GM19468 (cell line): Measurements from ENCODE around the gene TLK1.
"Not testable (repeated sequence)": the region's sequence is repeated elsewhere in the genome, so short reads cannot be mapped to it uniquely, and the experiment has no call there.

ENCODE experiments used
- ATAC-seq: cut with Tn5 transposase; IDR thresholded peaks from one replicate; pipeline ENCODE4 v1.9.1; 2021; ENCODE audit warnings: mild to moderate bottlenecking, moderate library complexity, moderate number of reproducible peaks; ENCODE audit not compliant: unreplicated experiment; ENCODE audit errors: extremely low read depth

The TLK1 gene

DNA sequence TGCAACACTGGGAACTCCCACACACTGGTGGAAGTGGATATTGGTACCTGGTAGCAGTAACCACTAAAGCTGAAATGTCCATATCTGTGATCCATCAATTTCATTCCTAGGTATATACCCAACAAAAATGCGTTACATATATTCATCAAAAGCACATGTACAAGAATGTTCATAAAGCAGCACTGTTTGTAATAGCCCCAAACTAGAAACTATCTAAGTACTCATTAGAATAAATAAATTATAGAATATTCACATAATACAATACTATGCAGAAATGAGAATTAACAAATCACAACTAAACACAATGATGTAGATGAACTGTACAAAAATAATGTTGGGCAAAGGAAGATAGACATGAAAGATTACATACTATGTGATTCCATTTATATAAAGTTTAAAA lies 11.1 kb upstream of the TLK1 start:
- ATAC-seq, result no peak

DNA sequence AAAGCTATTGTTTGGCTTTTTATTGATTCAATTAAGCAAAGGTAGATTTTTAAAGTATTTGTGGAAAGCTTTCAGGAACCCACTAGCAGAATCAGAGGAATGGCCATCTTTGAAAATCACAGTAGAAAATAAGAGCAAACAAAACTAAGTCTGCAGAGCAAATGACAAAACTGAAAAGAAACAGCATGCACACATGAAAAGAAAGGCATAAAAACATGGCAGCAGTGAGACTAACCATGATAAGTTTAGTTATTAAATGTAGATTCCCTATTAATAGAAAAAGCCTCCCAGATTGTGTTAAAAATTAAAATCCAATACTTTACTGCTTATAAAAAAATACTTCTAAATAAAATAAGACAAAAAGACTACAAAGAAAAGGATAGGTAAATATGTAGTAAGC lies 9.1 kb upstream of the TLK1 start:
- no peak for ATAC-seq

- no peak for ATAC-seq
Measured at GRCh38 chr2:171169333-171169732, 8.6 kb upstream of the TLK1 start.

DNA sequence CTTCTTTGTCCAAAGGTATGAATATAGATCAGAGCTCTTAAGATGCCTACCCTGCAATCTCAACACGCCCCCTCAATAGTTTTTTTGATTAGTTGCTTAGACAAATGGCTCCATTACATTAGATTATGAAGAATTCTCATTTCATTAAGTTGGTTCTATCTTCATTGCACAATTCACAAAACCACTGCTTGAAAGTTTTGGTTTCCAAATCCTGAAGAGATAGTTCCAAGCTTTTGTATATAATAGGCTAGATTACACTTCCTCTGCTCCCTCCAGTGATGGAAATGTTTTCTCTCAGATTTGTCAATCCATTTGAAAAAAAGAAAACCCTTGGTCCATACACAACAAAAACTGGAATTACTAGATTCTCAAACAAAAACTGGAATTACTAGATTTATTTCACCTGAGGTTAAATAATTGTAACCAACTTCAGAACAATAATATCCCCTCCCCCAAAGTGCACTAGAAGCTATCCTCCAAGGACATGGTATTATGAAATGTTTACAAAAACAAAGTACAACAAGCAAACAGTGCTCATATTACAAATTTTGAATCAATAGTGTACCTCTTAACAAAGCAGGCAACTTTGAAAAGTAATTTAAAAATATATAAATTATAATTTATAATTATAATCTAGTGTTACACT lies 6.8 kb upstream of the TLK1 start:
- no peak for ATAC-seq

DNA sequence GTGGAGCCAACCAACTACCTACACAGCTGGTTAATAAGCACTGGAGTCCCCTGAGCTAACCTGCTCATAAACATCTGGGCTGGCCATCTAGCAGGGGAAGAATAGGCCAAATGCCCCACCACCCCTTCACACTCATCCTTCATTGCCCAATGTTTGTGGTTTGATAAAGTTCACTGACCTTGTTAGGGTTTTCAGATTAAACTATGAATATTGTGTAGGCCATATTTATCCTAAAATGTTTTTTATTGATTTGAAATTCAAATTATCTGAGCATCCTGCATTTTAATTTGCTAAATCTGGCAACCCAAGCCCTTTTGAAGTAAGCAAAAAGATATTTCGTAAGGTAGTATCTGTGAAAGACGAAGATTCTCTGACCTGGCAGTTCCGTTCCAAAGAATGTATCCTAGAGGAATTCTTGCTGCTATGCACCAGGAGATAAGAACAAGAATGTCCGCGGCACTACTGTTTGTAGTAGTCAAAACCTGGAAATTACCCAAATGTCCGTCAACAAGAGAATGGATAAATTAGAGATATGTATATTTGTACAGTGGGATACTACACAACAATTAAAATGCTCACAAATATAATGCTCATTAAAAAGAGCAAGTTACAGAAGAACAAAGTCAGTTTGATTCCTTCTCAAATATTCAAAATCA lies 5.8 kb upstream of the TLK1 start:
- ATAC-seq, result no peak

DNA sequence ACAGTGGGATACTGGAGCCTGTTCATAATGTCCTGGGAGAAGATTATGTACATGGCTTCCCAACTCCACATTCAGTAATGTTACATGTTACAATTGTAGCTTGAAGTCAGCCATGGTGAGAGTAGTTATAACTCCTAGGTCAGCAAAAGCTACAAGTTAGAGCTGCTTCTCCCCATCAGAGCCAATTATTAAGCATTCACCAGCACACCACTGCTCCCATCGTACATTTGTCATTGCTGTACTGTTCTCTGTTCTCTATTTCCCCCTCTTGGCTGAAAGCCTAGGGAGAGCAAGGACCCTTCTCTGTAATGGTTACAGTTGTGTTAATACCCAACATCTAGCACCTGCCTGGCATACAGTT lies 5.3 kb upstream of the TLK1 start:
- no peak for ATAC-seq

DNA sequence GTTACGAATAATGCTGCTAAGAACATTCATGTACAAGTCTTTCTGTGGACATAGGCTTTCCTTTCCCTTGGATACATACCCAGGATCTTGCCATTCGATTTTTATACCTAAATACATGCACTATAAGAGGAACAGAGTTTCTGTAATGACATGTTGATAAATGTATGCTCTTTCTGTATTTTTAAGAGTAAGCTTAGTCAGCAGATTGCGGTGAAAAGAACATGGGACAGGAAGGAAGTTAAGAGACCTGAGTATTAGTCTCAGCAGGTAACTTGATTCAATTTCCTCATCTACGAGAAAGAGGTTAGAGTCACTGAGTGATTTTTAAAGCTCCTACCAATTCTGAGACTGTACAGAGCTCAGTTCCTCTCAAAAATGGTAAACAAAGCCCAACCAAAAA lies 2.6 kb upstream of the TLK1 start:
- no peak for ATAC-seq

GRCh38 chr2:171162522-171163197 lies 2.0 kb upstream of the TLK1 start:
- ATAC-seq, result not testable (repeated sequence)

DNA sequence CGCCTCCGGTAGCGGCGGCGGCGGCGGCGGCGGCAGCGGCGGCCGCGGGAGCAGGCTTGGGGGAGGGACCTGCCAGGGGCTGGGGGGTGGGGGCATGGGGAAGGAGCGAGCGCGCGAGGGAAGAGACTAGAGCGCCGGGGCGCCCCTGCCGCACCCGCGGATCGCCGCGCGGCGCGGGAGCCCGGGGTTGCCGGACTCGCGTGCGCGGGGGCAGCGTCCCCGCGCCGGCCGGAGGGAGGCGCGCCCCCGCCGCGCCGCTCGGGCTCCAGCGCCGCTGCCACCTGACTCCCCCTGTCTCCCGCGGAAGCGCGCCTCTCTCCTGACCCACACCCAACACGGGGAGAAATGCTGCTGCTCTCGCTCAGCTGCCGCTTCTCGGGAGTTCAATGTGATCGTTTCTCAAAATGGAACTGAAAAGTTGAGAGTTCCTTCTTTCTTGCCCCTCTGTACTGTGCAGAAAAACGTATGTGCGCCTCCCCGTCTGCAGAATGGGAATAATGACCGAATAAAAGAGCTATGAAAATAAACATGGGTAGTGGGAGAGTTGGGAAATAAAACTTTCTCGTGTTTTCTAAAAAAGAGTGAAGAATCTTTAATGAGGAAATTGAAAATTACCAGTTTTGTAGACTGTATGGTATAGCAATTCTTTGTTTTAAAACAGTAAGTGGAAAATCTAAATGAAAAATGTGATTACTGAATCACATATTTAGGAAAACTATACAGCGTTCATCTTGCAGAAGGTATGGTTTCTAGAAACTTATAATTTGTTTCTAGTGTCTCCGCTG lies 455 bp upstream of the TLK1 start:
- ATAC-seq, result peak; percentile 38

DNA sequence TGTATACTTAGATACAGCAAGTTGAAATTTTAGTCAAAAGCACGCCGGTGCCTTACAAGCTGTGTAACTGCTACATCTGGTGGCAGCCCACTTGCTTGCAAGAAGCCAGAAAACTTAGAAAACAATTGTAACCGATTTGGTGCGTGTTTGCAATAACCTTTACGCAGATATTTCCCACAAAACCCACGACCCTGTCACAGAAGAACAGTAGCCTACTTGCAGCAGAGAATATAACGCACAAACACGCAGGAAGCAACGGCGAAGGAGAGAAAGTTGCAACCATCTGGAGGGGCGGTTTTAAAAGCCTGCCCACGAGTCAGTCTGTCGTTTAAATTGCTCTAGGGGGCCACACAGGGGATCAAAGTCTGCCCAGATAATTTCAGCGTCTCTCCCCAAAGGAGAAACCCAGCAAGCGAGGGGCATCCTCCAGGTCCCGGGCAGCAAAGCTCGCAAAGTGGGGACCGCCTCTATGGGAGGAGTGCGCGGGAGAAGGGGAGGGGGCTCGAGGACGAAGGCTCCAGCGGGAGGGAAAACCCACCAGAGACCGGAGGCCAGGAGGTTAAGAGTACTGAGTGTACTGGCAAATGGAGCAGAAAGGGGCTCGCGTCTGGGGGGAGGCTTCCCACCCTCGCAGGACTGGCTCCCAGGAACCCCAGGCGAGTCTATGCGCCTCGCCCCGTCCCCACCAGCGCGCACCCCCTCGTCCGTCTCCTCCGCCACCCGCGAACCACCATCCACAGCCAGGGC lies 1.1 kb downstream of the TLK1 start:
- no peak for ATAC-seq

DNA sequence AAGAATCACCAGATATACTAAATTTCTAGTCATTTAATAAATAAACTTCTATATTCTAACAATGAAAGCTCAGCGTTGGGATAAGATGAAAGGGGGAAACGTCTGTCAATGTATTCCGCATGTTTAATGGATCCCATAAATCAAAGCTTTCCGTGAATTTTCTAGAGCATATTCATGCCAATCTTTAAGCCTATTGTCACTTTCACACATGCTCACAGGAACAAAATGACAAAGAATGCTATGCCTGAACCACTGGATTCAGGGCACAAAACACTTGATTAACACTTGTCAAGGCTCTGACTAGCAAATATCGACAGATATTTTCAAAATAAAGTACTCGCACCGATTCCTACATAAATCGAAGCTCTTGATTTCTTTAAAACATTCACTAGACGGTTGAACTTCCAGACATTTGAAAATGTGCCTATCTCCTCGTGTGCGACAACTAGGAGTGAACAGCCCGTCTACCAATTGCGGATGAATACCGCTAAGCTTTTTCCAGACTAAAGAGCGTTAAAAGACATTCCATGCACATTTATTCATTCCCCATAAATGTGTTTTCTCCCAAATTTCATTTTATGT lies 1.8 kb downstream of the TLK1 start:
- no peak for ATAC-seq

GRCh38 chr2:171158036-171158789 lies 2.5 kb downstream of the TLK1 start:
- ATAC-seq, result no peak

DNA sequence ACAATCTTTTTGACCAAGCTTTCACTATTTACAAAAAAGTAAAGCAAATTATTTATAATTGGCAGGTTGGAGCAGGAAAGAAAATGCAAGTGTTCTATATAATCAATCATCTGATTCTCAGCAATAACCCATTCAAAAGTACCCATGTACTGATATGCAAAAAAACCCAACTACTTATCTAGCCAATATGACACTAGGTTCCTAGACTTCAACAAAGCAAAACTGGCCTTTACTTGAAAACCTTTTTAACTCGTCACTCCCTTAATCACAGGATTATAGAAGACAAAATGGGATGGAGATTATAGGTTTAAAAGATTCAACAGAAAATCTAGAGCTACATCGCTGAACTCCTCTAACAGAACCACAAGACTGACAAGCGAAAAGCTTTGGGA lies 3.6 kb downstream of the TLK1 start:
- no peak for ATAC-seq

GRCh38 chr2:171154348-171154747 lies 6.3 kb downstream of the TLK1 start:
- ATAC-seq, result no peak

DNA sequence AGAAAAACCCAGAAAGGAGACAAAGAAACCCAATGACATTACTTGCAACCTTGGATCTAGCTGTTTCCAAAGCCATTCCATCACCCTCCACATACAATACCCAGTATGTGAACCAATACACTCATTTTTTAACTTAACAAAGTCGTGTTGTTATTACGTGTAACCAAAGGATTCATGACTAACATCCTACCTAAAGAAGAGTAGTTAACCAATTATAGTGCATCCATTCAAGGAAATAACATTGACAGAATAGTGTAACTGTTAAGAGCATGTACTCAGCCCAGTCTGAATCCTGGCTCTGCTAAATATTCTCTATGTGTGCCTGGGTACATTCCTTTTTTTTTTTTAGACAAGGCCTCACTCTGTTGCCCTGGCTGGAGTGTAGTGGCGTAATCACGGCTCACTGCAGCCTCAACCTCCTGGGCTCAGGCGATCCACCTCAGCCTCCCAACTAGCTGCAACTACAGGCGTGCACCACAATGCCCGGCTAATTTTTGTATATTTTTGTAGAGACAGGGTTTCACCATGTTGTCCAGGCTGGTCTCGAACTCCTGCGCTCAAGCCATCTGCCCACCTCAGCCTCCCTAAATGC lies 9.9 kb downstream of the TLK1 start:
- no peak for ATAC-seq

DNA sequence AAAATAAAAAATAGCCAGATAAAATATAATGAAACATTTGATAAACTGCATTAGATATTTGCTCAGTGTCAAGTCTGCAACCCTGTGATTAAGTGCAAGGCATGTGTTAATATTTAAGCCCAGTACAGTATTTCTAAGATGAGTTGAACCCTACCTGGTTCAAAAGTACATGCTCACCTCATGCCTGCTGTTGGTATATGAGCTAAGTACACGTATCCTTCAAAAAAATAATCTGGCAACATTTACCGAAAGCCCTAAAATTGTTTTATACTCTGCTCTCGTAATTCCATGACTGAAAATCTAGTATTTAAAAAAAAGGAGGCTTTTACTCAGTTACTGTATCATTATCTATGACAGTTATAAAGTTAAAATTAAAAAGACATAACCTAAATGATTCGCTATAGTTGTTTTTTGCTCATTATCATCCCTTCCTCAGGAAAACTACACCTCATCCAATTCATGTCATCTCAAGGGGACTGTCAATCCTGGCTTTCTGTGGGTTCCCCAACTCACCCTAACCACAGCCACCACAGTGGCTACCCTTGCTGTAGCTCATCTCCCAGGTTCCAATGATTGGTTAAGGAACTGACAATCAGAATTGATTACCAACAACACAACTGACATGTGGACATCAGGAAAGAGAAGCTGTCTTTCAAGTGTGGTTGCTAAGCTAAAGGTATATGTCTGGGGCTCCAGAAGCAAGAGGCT lies 10.6 kb downstream of the TLK1 start:
- ATAC-seq, result no peak

GRCh38 chr2:171149171-171149938 lies 11.3 kb downstream of the TLK1 start:
- no peak for ATAC-seq

DNA sequence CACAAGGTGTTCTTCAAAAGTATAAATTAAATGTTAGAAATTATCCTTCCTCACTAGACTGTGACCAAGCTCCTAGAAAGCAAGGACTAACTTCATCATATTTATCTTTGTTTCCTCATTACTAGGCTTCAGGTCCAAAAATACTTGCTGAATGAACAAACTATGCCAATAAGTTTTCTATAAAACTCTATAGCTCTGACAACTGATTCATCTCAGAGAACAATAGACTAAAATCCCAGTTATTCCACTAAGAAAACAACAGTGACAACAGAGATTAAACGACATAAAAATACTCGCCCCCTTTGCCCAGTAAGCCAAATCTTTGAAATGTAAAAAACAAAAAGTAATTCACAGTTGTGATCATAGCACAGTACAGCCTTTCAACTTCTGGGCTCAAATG lies 13.6 kb downstream of the TLK1 start:
- no peak for ATAC-seq
